Common myeloid progenitor, CD34-positive (primary cell): ENCODE measurements around the gene SIK2.

ENCODE experiments used
- CTCF ChIA-PET: fragments of 350-600 bp; sonication (Branson Sonifier 250); formaldehyde crosslinking; loops from one replicate; lab custom pipeline; 2021; ENCODE audit warnings: antibody characterized with exemption; lab: Charles Lee
- POLR2A ChIA-PET: fragments of 350-600 bp; sonication (Branson Sonifier 250); formaldehyde crosslinking; loops from one replicate; lab custom pipeline; 2021; ENCODE audit warnings: antibody characterized with exemption; lab: Charles Lee
- DNase-seq, 3 donors: peaks; one replicate each; pipeline versions ENCODE4 v3.0.0 to v3.0.0-alpha.2; 2013
- H3K27ac ChIP-seq, 2 experiments: 1 replicate in 1 of 2; 2 replicates in 1 of 2; pipeline ENCODE4 v1.7.0; 2013; ENCODE audit warnings: inconsistent platforms in 2 of 2, low read length in 2 of 2, mild to moderate bottlenecking in 2 of 2, low read depth in 1 of 2, moderate library complexity in 1 of 2; ENCODE audit not compliant: severe bottlenecking in 2 of 2, insufficient read depth in 1 of 2, poor library complexity in 1 of 2
- H3K27me3 ChIP-seq, 5 experiments: replicated peaks in 2 of 5; 1 replicate in 3 of 5; 2 replicates in 2 of 5; pipeline versions ENCODE4 v1.6.1 to v1.7.0; 2013; ENCODE audit warnings: low read length in 4 of 5, mild to moderate bottlenecking in 2 of 5, moderate library complexity in 2 of 5, inconsistent platforms in 1 of 5; ENCODE audit not compliant: insufficient read depth in 5 of 5, control insufficient read depth in 4 of 5
- H3K36me3 ChIP-seq, 4 experiments: 1 replicate in 2 of 4; 2 replicates in 2 of 4; pipeline versions ENCODE4 v1.6.1 to v1.7.0; 2013; ENCODE audit warnings: low read length in 3 of 4, control low read depth in 1 of 4, mild to moderate bottlenecking in 1 of 4; ENCODE audit not compliant: control insufficient read depth in 4 of 4, insufficient read depth in 4 of 4
- H3K4me1 ChIP-seq, 4 experiments: 1 replicate in 3 of 4; 2 replicates in 1 of 4; pipeline versions ENCODE4 v1.6.1 to v1.7.1; 2013; ENCODE audit warnings: low read length in 3 of 4, mild to moderate bottlenecking in 3 of 4, control low read depth in 1 of 4, inconsistent platforms in 1 of 4, moderate library complexity in 1 of 4; ENCODE audit not compliant: control insufficient read depth in 4 of 4, insufficient read depth in 4 of 4; ENCODE audit errors: control extremely low read depth in 1 of 4
- H3K4me3 ChIP-seq, 7 experiments: 1 replicate in 4 of 7; 2 replicates in 3 of 7; pipeline versions ENCODE4 v1.5.1 to v1.7.0; 2013; ENCODE audit warnings: mild to moderate bottlenecking in 7 of 7, low read length in 6 of 7, moderate library complexity in 6 of 7, inconsistent platforms in 2 of 7, low read depth in 2 of 7, control low read depth in 1 of 7; ENCODE audit not compliant: insufficient read depth in 4 of 7, control insufficient read depth in 1 of 7; ENCODE audit errors: extremely low read depth in 1 of 7
- H3K9me3 ChIP-seq, 5 experiments: 1 replicate in 4 of 5; 2 replicates in 1 of 5; pipeline versions ENCODE4 v1.6.1 to v1.7.1; 2013; ENCODE audit warnings: low read length in 4 of 5, mild to moderate bottlenecking in 2 of 5, inconsistent platforms in 1 of 5, low read depth in 1 of 5, moderate library complexity in 1 of 5; ENCODE audit not compliant: control insufficient read depth in 4 of 5, insufficient read depth in 2 of 5; ENCODE audit errors: control extremely low read depth in 1 of 5
- WGBS: methylation state at CpG from one replicate; pipeline ENCODE4 v1.1.5; 2013; ENCODE audit not compliant: insufficient coverage; 5-methylcytosine and 5-hydroxymethylcytosine counted together

Gene SIK2

DNA sequence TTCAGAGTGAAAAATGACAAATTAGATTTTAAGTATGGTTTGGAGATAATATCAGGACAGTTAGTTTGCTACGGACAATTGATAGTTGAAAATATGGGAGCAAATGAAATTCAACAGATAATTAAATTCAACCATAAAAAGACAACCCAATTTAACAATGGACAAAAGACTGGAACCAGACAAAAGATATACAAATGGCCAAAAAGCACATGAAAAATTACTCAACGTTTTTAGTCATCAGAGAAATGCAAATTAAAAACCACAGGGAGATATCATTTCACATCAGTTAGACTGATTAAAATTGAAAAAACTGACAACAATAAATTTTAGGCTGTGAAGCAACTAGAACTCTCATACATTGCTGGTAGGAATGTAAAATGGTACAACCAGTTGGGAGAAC lies 27.2 kb downstream of the SIK2 start:
- H3K4me3 ChIP-seq: no peak overlapping the region
- no peaks in the 10 kb centered on the region for H3K27me3 ChIP-seq
- no peaks in the 10 kb centered on the region for H3K9me3 ChIP-seq
- DNase-seq: no peak
- no CpG with 5 or more reads among the region's 2 CpGs for WGBS
- no peak overlapping the region for H3K27ac ChIP-seq
- peaks cover 8 to 24% (median 10%) of the 10 kb centered on the region in 4 experiments for H3K36me3 ChIP-seq
- ChIA-PET POLR2A (no interaction called here), CTCF (no interaction called here)
- peaks cover 0 to 10% (median 3%) of the 10 kb centered on the region in 4 experiments for H3K4me1 ChIP-seq

GRCh38 chr11:111631024-111631665 lies 28.9 kb downstream of the SIK2 start:
- Histone ChIP-seq H3K36me3 (peaks cover 5 to 15% (median 7%) of the 10 kb centered on the region in 4 experiments), H3K4me1 (peaks cover 0 to 13% (median 3%) of the 10 kb centered on the region in 4 experiments), H3K27ac (no peak overlapping the region), H3K4me3 (no peak overlapping the region), H3K27me3 (no peaks in the 10 kb centered on the region), H3K9me3 (no peaks in the 10 kb centered on the region)
- POLR2A ChIA-PET: no interaction called here
- CTCF ChIA-PET: interaction anchor here (0.6 to 1.6 kb wide), 3 partner anchors 10 to 44 kb away, joined by 3 read pairs; no protein-coding TSS in a partner anchor
- DNase-seq: no peak

- 100% methylated on average over 1 of the region's 3 CpGs for WGBS
- H3K4me3 ChIP-seq: no peak overlapping the region
- peaks cover 0 to 13% (median 3%) of the 10 kb centered on the region in 4 experiments for H3K4me1 ChIP-seq
- no peak overlapping the region for H3K27ac ChIP-seq
- peaks cover 5 to 18% (median 9%) of the 10 kb centered on the region in 4 experiments for H3K36me3 ChIP-seq
- ChIA-PET POLR2A (no interaction called here), CTCF (interaction anchor here (1.1 to 1.6 kb wide), 2 partner anchors 12 to 44 kb away, joined by 3 read pairs; no protein-coding TSS in a partner anchor)
- DNase-seq: no peak
- no peaks in the 10 kb centered on the region for H3K27me3 ChIP-seq
- no peaks in the 10 kb centered on the region for H3K9me3 ChIP-seq
These were observed 29.4 kb downstream of the SIK2 start for GRCh38 chr11:111631666-111632039.

DNA sequence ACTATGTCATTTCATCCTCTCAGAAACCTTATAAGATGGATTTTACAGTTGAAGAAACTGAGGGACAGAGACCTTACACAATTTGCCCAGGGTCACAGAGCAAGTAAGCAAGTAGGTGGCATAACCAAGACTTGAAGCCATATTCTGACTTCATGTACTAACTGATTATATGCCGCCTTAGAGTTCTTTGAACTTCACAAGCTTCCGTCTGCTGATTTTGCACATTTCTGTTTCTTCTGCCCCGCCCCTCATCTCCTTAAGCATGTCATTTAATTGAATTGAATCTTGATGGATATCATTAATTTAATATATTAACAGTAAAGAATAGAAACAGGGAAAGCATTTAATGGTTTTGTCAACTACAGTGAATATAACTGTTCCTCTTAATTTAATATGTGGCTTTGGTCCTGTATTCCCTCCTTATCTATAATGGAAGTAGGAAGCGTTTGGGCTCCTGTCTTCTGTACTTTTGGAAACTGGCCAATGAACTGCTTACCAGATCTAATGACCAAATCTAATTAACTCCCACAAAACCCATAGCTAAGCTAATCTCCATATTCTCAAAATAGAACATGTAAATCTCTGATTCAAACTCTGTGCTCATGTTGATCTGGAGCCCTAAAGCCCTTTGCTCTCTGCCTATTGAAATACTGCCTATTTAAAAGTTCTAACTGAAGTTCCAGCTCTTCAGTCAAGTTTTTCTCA lies 30.4 kb downstream of the SIK2 start:
- ChIA-PET POLR2A (no interaction called here), CTCF (interaction anchor here (1.6 kb wide), 1 partner anchor 45 kb away, joined by 3 read pairs; no protein-coding TSS in a partner anchor)
- H3K27ac ChIP-seq: no peak overlapping the region
- 80% methylated on average over 1 of the region's 4 CpGs for WGBS
- H3K4me1 ChIP-seq: peaks cover 0 to 13% (median 3%) of the 10 kb centered on the region in 4 experiments
- H3K27me3 ChIP-seq: no peaks in the 10 kb centered on the region
- H3K36me3 ChIP-seq: peaks cover 5 to 19% (median 10%) of the 10 kb centered on the region in 4 experiments
- DNase-seq: no peak
- no peak overlapping the region for H3K4me3 ChIP-seq
- no peaks in the 10 kb centered on the region for H3K9me3 ChIP-seq

- peaks cover 0 to 3% (median 0%) of the 10 kb centered on the region in 5 experiments for H3K9me3 ChIP-seq
- H3K4me3 ChIP-seq: no peak overlapping the region
- peaks cover 0 to 13% (median 3%) of the 10 kb centered on the region in 4 experiments for H3K4me1 ChIP-seq
- POLR2A ChIA-PET: no interaction called here
- CTCF ChIA-PET: no interaction called here
- no peak overlapping the region for H3K27ac ChIP-seq
- peaks cover 9 to 24% (median 13%) of the 10 kb centered on the region in 4 experiments for H3K36me3 ChIP-seq
- DNase-seq: no peak
- WGBS: 100% methylated on average over 1 of the region's 3 CpGs
- no peaks in the 10 kb centered on the region for H3K27me3 ChIP-seq
These were observed 31.0 kb downstream of the SIK2 start for GRCh38 chr11:111633248-111633647.

DNA sequence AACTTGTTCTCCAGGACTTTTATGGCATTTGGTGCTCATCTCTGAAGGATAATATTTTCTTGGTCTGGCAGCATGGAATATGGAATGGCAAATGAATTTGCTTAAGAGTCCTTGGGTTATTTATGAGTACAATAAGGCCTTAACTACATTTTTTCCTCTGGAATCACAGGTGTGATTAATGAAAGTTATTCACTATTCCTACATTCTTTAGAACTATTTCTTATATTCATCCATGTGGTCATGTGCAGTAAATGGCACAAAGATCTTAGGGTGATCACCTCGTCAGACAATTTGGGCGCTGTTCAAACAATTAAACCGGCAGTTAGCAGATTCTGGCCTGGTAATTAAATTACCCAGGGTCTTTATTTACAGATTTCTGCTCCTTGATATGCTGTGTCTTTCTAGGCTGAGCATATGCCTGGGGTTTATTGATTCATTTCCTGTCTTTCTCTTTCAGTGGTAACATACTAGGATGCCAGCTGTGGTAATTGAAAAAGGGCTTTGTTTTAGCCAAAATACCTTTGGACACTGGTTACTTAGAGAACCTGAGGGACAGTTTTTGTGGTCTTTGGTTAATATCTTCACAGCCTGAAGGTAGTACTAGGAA lies 31.6 kb downstream of the SIK2 start:
- WGBS: 46% methylated on average over 3 of the region's 3 CpGs
- Histone ChIP-seq H3K4me1 (peaks cover 0 to 13% (median 3%) of the 10 kb centered on the region in 4 experiments), H3K27me3 (no peaks in the 10 kb centered on the region), H3K4me3 (no peak overlapping the region), H3K27ac (peak overlapping the region in 1 of 2 experiments; percentile 22), H3K9me3 (peaks cover 0 to 5% (median 0%) of the 10 kb centered on the region in 5 experiments), H3K36me3 (peaks cover 10 to 19% (median 16%) of the 10 kb centered on the region in 4 experiments)
- CTCF ChIA-PET: interaction anchor here (0.6 to 0.7 kb wide), 2 partner anchors 347 to 1101 kb away, joined by 3 read pairs; no protein-coding TSS in a partner anchor
- DNase-seq: peak; percentile 4 to 35 (median 26)
- POLR2A ChIA-PET: no interaction called here
